Thyroid gland (tissue), 4 donors: ENCODE results near the gene ZFHX3.

Experiments used
- CTCF ChIP-seq, 6 experiments: fragments of 200-600 bp in 3 of 6; fragments of 450-650 bp in 3 of 6; sonication (generic) in 3 of 6; IDR thresholded peaks; one replicate each; pipeline ENCODE4 v1.5.1; 2016 to 2019; ENCODE audit warnings: antibody characterized with exemption in 6 of 6, mild to moderate bottlenecking in 2 of 6, inconsistent platforms in 1 of 6, moderate library complexity in 1 of 6
- POLR2A ChIP-seq, 2 donors: fragments of 450-650 bp; IDR thresholded peaks; one replicate each; pipeline ENCODE4 v1.6.1; 2017; ENCODE audit warnings: antibody characterized with exemption in 2 of 2, mild to moderate bottlenecking in 2 of 2, moderate library complexity in 1 of 2

GRCh38 chr16:73095142-73095820 is 47.4 kb upstream of the ZFHX3 start:
- TF ChIP-seq CTCF (IDR thresholded peaks at IDR 0.05) = no peak
- no peak for TF ChIP-seq POLR2A (IDR thresholded peaks at IDR 0.05)
